Hematopoietic multipotent progenitor cell treated with erythropoietin and hydrocortisone succinate and interleukin-3 and kit ligand, for 6 days (in vitro differentiated cells): ENCODE data around the gene GPALPP1.
"Not testable (repeated sequence)": the region's sequence is repeated elsewhere in the genome, so short reads cannot be mapped to it uniquely, and the experiment has no call there.

Source experiments
- DNase-seq: peaks from one replicate; pipeline ENCODE4 v3.0.0-alpha.2; 2015

The GPALPP1 gene

DNA sequence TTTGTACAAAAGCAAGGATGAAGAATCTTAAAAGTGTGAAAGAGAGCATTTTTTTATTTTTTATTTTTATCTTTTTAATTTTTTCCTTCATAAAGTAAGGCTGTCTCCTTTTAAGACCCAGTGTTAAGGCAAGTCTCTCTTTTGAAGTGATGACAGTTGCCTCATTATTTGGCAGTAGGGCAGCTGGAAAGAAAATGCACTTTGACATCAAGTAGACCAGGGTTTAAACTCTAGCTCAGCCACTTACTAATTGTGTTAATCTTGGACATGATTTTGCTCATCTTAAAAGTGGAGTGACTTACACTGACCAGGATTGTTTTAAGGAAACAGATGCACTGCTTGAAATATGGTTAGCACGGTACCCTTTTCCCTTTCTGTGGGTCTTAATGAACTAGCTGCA lies 18.5 kb downstream of the GPALPP1 start:
- DNase-seq, result no peak

DNA sequence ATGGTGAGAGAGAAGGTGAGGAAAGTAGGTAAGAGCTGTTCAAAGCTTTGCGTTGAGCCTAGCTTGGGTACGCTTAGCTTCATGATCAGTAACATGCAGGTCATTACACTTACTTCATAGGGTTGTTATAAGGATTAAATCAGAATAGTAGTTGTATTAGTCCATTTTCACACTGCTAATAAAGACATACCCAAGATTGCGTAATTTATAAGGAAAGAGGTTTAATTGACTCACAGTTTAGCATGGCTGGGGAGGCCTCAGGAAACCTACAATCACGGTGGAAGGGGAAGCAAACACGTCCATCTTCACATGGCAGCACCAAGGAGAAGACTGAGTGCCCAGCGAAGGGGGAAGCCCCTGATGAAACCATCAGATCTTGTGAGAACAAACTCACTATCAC lies 21.9 kb downstream of the GPALPP1 start:
- no peak for DNase-seq

DNA sequence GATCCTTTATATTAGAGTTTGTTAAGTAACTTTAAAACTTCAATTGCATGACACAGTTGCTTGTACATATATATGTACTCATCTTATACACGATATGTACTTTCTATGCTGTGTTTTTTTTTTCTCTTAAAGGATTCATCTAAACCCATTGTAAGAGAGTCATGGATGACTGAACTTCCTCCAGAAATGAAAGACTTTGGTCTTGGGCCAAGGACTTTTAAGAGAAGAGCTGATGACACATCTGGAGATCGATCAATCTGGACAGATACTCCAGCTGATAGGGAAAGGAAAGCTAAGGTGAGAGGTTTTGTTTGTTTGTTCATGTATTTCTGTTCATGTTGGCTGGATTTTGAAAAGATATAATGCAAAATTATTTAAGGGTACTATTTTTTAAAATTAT lies 26.0 kb downstream of the GPALPP1 start:
- no peak for DNase-seq

DNA sequence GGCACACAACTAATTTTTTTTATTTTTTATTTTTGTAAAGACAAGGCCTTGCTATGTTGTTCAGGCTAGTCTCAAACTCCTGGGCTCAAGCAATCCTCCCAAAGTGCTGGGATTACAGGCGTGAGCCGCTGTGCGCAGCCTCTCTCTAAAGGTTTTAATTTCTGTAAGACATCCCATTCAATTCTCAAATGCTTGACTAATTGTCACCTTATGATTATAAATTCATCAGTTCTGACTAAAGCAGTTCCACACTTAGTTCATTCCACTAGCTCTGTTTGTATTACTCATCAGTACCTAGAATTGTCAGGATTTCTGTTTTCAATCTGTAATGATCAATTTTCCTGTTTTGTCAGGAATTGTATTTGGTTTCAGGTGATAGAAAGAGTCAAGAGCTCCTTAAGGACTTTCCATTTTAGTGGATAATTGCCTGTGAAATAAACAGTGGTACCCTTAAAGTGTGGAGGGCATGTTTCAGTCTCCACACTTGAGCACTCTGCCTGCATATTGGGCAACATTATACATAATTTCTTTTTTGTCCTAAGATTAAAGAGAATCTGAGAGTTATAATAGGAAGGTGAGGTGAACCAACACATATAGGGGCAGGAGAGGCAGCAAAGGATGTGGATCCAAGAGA lies 27.6 kb downstream of the GPALPP1 start:
- no peak for DNase-seq

DNA sequence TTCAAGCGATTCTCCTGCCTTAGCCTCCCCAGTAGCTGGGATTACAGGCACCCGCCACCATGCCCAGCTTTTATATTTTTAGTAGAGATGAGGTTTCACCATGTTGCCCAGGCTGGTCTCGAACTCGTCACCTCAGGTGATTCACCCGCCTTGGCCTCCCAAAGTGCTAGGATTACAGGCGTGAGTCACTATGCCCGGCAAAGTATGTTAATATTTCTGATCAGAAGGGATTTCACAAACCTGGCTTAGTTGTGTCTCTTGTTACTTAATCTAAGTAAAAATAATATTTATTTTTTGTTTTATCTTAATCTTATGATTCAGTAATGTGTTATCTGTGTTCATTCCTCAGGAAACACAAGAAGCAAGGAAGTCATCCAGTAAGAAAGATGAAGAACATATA lies 30.6 kb downstream of the GPALPP1 start:
- DNase-seq, result not testable (repeated sequence)

DNA sequence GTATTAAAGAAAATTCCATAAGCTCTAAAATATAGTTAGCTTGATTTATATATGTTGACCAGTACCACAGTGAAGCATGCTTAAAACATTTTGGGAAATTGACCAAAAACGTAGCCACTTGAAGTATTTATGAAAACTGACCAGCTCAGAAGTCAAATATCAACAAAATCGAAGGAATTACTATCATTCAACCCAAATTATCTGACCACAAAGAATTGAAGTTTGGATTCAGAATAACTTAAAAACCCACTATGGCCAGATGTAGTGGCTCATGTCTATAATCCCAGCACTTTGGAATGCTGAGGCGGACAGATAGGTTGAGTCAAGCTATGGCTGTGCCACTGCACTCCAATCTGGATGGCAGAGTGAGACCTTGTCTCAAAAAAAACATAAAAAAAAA lies 31.9 kb downstream of the GPALPP1 start:
- no peak for DNase-seq

DNA sequence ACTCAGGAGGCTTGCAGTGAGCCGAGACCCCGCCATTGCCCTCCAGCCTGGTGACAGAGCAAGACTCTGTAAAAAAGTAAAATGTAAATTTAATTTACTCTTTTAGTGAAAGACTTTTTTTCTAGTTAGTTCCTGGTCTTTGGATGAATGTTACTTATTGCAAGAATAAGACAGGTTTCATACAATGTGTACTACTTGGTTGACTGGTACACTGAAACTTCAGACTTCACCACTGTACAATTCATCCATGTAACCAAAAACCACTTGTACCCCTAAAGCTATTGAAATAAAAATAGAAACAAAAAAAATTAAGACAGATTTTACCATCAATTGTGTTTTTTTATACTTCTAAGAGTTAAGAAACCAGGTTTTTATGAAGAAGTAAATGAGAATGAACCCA lies 35.5 kb downstream of the GPALPP1 start:
- no peak for DNase-seq

DNA sequence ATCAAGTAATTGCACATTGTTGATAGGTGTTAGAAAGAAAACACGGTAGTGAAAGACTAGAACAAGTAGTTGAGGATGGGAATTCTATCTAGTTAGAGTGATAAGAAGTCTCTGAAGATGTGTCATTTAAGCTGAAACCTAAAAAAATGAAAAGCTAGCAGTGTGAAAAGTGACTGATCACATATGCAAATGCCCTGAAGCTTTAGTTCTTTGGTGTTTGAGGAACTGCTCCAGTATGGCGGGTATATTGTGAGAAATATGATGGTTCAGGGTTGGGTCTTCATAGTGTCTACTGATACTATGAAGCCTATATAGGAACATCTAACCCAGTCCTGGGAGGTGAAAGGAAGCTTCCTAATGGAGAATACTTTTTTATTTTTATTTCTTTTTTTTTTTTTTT lies 45.0 kb downstream of the GPALPP1 start:
- DNase-seq, result no peak

DNA sequence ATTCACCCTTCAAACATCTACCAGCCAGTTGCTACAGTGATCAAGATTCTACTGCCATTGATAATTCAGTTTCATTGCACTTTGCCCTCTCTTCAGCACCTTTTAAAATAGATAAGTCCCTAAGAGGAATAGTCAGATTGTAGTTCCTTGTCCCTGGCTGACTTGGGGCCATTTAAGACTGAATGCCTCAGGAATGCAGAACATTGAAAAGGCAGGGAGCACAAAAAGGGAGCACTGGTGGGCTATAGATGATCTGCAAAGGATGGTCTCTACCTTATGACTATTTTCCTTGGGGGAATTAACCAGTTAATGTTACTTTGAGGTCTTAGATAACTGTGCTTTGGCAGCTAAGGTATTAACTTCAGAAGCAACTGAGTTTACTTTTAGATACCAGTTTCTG lies 46.9 kb downstream of the GPALPP1 start:
- DNase-seq, result no peak

DNA sequence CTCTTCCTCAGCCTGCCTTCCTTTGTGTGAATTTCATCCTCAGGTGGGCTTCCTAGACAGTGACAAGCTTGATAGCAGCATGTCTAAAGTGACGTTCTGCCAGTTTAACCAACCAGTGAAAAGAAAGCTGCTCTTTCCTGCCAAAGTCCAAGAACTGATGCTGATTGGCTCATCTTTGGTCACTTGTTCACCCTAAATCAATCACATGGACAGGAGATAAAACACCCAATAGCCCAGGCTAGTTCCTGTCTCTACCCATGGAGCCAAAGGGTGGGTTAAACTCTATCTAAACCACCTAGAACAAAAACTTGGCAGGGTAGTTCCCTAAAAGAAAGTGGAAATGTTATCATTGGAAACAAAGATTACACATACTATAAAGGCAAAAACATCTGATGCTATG lies 50.8 kb downstream of the GPALPP1 start:
- no peak for DNase-seq

DNA sequence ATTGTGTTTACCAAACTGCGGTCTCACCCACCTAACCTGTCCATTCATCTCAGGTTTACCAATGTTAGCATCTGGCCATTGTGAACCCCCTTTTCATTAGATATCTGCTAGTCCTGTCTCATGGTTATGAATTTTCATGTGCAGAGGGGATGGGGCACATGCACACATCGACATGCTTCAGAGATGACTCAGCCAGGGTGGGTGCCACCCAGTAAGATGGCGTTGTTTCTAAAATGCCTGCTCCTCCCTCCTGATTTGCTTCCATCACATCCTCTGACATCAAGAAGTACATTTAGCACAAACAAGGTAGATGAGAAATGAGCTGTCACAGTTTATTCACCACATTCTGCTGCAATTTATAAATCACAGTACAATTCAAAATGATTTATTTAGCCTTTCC lies 51.3 kb downstream of the GPALPP1 start:
- no peak for DNase-seq

DNA sequence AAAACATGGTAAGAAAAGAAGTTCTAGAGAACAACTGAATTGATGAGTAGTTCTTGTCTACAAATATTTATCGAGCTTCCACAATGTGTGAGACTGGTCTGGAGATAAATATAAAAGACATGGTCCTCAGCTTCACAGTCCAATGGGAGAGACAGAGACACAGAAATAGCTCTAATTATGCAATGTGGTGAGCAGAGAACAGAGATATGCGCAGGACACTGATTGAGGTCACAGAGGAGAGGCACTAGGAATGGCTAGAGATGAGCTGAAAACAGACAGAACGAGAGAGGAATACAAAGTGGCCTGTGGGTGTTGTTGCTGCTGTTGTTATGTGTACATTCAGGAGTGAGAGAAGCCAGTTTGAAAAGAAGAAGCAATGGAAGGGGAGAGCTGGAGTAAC lies 53.2 kb downstream of the GPALPP1 start:
- no peak for DNase-seq

DNA sequence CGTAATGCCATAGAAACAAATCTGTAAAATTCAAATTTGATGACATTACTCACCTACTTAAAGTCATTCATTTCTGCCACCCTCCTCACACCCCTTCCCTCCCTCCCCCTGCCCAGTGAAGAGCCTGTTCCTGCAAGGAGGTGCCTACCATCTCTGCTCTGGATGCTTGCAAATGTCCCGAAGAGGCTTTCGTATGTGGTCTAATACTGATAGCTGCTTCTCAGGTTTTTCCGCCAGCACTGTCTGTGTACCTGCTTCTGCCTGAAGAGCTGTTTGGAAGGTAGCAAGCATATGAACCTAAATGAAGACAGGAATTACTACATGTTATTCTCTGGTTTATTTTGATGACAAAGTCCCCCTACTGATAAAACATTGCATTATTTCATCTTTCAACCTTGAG lies 57.1 kb downstream of the GPALPP1 start:
- DNase-seq, result no peak

DNA sequence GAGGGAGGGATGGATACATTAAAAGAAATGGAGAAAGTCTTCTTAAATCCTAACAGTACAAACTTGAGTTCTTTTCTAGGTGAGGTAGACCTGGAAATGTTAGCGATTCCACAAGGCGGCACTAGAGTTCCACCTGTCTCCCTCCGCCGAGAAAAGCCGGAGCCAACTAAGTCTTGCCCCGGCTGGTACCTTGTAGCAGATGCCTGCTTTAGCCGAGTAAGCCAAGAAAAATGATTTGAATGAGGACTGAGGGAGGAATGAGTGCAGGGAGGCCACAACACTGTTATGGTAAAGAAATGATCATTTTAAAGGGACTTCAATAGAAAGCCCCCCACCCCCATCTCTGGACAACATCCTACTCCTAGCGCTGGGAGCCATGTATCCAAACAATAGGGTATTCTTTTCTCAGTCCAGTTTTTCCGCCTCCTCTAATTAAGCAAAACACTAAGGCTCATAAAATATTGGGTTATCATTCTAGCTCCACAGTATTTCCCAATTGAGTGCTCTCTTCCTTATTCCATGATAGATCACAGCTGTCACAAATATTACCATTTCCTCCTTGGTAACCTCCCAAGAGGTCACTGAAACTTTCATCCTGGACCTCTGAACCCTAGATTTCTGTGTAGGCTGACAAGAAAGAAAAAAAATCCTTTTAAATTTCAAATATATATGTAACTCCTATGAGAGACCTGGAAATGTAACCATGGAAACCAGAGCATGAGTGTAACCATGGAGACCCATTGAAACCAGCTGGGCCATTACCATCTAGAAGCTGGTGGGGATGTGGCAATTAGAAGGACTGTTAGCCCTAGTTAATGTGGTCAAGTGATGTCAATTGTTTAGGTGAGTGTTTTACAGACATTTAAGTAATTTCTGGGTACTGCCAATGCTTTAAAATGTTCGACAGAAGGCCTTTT lies 58.3 kb downstream of the GPALPP1 start:
- DNase-seq, result peak; percentile 93

DNA sequence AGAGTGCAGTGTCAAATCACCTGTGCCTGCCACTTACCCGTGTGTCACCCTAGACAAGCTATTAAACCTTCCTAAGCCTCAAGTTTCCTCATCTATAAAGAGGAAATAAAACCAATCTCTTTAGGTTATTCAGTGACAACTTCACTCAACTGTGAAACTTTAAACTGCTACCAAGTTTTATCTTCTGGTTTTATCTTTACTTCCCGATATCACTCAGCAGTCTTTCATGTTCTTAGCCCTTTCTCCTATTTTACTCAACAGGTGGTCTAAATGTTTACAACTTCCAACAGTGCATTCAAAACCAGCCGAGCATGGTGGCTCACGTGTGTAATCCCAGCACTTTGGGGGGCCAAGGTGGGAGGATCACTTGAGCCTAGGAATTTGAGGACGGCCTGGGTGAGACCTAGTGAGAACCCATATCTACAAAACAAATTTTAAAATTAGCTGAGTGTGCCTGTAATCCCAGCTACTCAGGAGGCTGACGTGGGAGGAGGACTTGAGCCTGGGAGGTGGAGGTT lies 59.6 kb downstream of the GPALPP1 start:
- DNase-seq, result no peak

DNA sequence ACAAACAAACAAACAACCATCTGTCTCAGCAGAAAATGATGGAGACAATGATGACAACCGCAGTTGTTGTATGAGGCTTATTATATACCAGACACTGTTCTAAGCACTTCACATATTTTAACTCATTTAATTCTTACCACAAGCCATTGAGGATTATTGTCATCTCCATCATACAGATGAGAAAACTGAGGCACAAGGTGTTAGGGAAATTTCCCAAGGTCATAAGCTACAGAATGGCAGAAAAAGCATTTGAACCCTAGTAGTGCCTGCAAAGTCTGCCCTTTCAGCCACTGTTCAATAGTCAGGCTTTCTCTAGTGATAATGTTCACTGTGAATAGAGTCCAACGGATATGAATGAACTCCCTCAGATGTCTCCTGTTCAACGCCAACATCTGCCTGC lies 60.1 kb downstream of the GPALPP1 start:
- no peak for DNase-seq

DNA sequence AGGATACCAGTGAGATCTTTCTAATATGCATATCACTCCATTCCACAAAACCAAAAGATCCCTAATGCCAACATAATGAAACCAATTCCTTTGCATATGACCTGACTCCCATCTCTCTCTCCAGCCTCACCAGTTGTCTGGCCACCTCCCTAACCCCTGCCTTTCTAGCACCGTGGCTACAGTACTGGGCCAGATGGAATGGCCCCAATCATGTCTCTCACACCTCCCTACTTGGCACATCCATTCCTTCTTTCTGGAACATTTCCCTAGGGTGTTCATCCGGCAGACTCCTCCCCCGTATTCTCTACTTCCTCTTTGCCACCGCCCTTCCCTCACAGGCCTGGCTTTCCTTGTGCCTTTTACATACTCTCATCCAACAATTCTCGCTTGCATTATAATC lies 62.0 kb downstream of the GPALPP1 start:
- DNase-seq, result no peak

DNA sequence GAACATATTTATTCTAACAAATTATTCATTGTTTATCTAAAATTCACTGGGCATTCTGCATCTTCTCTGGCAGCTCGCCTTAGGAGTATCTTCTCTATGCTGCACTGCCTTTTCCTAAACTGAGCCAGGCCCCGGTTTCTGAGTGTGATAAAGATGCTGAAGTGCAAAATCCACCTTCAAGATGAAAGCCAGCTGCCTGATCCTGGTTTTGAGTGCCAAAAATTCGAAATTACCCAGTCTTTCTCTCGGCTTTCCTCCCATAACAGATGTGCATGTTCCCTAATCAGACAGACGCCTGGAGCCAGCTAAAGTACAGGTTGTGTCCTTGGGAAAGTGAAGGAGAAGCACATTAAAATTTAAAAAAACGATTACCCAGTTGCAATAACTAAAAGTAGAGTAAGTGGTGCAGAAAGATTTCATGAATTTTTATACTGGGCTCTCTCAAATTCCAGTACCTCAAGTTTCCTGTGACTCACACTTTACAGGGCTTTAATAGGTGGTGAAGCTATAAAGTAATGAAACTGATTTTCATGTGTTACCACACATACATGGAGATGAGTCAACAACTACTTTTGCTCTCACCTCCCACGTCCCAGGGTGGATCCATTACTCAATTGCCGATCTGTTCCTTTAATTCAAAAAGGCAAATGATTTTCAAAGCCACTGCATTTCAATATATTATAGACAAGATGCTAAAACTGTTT lies 66.0 kb downstream of the GPALPP1 start:
- DNase-seq, result no peak

DNA sequence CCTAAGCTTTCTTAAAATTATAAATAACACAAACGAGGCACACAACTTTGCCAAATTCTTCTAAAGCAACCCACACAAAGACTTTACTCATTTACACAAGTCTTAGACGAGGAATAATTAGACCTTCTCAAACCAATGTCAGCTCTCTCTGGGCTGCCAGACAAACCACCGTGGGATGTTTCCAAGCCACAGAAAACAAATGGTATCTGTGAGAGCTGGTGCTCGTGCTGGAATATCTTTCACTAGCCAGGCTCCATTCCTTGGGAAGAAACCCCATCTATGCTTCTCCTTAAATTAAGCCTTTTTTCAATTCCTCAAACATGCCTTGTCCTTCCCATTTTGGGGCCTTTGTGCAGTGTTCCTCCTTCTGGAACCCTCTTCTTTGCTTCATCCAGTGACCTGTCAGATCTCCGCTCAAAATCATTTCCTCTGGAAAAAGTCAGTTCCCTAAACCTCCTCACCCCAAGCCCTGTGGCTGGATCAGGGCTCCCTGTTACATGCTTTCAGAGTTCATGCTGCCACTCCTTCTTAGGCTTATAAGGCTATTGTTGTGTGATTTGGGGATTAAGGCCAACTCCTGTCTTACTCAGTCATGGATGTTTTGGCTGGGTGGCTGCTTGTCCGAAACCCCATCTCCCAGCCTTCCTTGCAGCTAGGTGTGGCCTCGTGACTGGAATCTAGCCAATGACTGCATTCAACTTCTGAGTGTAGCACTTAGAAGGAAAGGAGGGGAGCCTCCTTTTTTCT lies 66.7 kb downstream of the GPALPP1 start:
- peak; percentile 19 for DNase-seq

DNA sequence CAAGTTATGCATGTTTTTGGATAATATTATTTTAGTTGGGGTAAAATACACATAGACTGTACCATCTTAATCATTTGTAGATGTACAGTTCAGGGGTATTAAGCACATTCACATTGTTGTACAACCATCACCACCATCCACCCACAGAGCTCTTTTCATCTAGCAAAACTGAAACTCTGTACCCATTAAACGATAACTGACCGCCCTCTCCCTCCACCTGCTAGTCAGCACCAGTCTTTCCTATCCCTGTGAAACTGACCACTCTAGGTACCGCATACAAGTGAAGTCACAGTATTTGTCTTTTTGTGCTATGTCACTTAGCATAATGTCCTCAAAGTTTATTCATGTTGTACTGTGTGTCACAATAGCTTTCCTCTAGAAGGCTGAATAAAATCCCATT lies 70.7 kb downstream of the GPALPP1 start:
- no peak for DNase-seq

DNA sequence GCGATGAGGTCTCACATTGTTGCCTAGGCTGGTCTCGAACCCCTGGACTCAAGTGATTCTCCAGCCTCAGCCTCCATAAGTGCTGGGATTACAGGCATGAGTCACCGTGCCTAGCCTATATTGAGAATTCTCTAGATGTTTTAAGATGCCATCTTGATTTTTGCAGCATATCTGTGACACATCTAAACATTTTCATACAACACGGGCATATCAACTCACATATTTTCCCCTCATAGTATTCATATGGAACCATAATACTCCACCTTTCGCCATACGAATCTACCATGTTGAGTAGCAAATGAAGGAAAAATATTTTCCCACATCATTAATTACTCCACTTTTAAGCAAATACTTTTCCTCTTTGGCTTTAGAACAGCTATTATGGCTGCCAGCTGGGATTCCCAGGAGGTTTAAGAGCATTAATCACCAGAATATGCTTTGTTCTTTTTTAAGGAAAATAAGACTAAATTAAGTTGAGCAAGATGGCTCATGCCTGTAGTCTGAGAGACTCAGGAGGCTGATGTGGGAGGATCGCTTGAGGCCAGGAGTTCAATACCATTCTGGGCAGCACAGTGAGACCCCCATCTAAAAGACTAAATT lies 74.0 kb downstream of the GPALPP1 start:
- no peak for DNase-seq

DNA sequence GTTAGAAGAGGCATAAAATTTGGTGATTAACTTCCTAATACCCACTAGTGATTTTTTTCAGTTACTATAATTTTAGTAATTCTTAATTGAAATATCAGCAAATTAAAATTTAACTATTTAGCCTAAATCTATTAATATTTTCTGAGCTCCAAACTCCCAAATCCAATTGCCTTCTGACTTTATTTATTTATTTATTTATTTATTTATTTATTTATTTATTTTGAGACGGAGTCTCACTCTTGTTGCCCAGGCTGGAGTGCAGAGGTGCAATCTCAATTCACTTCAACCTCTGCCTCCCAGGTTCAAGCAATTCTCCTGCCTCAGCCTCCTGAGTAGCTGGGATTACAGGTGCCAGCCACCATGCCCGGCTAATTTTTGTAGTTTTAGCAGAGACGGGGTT lies 74.6 kb downstream of the GPALPP1 start:
- not testable (repeated sequence) for DNase-seq

DNA sequence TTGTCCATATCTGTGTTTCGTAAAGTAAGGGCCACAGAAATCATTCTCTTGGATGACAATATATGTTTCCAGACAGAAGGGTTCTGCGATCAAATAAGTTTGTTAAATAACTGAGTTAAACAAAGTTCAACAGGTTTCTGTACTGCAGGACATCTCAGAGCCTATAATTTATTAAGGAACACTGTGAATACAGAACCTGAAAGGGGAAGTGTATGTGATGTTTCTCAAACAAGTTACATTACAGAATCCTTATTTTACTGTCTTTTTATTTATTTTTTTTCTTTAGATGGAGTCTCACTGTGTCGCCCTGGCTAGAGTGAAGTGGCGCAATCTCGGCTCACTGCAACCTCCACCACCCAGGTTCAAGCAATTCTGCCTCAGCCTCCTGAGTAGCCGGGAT lies 75.6 kb downstream of the GPALPP1 start:
- no peak for DNase-seq
